ENCODE results near the gene HSD11B2. TPM values are rescaled to one million over a fixed set of nuclear protein-coding genes. Genes with fewer than 3 reads are reported as not detected.

Gene HSD11B2
- total and polyA plus RNA-seq, 10 of the 15 experiments (the other 5 are each of a cell fraction or from before 2014, with no cell fraction given), result 0.09 to 0.34 (median 0.21) TPM; not detected in 2

DNA sequence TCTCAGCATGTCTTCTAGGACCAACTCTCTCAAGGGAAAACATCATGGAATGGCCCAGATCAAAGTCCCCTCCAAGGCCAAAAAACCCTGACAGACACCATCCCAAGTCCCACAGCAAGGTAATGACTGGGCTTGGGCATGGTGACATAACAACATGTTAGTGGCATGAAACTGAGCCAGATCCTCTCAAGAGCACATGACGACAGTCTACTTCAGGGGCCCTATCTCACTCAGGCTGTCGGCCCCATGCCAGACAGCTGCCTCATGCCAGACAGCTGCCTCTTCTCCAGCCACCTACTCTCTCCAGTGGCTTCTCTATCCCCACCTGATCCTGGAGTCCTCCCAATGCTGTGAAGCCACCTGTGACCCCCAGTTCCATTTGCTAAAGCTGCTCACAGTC is 18.4 kb downstream of the HSD11B2 start (continued):
- no peak for TF ChIP-seq MEF2A (IDR thresholded peaks at IDR 0.05; ENCODE audit: insufficient read depth, low read depth, low read length)

DNA sequence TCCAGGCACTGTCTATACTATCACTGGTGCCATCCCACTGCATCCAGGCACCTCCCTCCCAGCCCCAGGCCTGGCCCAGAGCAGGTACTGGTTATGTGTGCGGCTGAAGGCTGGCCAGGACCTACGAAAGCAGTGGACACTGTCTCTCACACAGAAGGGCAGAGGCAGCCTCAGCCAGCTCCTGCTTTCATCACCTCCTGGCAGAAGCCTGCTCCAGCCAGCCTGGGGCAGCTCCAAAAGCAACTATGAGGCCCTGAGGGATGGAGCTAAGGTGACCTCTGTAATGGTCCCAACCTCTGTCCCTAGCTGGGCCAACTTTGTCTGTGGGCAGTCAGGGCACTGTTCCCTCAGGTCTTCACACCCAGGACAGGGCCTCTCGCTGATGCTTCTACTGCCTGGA is 18.8 kb downstream of the HSD11B2 start:
- no TSS peak for BruUV-seq (replicated peaks)
- in situ Hi-C loops (cut with MboI), result no loop called here
- peaks cover 10 to 16% of the 10 kb centered on the region in 2 experiments; a peak in 3 of 4 replicates for H3K36me3 ChIP-seq (ENCODE audit: control insufficient read depth in 2 of 2, insufficient read depth in 2 of 2, low read length in 1 of 2)
- no peaks in the 10 kb centered on the region for H4K20me1 ChIP-seq (ENCODE audit: control insufficient read depth, insufficient read depth)
- no peak overlapping the region for H2AFZ ChIP-seq (ENCODE audit: control insufficient read depth, low read depth, low read length)
- no peak overlapping the region for H3K4me2 ChIP-seq (ENCODE audit: control insufficient read depth, insufficient read depth)
- H3K9ac ChIP-seq (ENCODE audit: control insufficient read depth, insufficient read depth, low read length), result no peak overlapping the region
- FAIRE-seq, result no peak
- H3K9me3 ChIP-seq (replicated peaks; ENCODE audit: control insufficient read depth, insufficient read depth, low read length), result no peaks in the 10 kb centered on the region
- no peak overlapping the region for H3K27ac ChIP-seq (ENCODE audit: control insufficient read depth, insufficient read depth)
- ChIA-PET POLR2A (no interaction called here), CTCF (interaction anchor here (0.6 to 1.6 kb wide), 2 partner anchors 22 to 118 kb away, joined by 4 to 7 read pairs; no protein-coding TSS in a partner anchor), SMC1A (ENCODE audit: uncharacterized antibody, unreplicated experiment) (interaction anchor here (1.1 to 1.6 kb wide), 2 partner anchors 21 to 189 kb away, joined by 4 read pairs; no protein-coding TSS in a partner anchor), RAD21 (ENCODE audit: unreplicated experiment) (no interaction called here)
- no peak overlapping the region for H3K4me3 ChIP-seq
- H3K4me1 ChIP-seq (ENCODE audit: control insufficient read depth, insufficient read depth, low read length), result no peaks in the 10 kb centered on the region
- TF ChIP-seq, protein P1, sequence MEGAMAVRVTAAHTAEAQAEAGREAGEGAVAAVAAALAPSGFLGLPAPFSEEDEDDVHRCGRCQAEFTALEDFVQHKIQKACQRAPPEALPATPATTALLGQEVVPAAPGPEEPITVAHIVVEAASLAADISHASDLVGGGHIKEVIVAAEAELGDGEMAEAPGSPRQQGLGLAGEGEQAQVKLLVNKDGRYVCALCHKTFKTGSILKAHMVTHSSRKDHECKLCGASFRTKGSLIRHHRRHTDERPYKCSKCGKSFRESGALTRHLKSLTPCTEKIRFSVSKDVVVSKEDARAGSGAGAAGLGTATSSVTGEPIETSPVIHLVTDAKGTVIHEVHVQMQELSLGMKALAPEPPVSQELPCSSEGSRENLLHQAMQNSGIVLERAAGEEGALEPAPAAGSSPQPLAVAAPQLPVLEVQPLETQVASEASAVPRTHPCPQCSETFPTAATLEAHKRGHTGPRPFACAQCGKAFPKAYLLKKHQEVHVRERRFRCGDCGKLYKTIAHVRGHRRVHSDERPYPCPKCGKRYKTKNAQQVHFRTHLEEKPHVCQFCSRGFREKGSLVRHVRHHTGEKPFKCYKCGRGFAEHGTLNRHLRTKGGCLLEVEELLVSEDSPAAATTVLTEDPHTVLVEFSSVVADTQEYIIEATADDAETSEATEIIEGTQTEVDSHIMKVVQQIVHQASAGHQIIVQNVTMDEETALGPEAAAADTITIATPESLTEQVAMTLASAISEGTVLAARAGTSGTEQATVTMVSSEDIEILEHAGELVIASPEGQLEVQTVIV (IDR thresholded peaks at IDR 0.05; ENCODE audit: borderline replicate concordance, partially characterized antibody), result no peak
- TF ChIP-seq POLR2A (IDR thresholded peaks at IDR 0.05; ENCODE audit: low read depth, low read length), result 0 out of 2 replicates have a peak, but pooled peaks have one; percentile 26
- no peak for TF ChIP-seq TAF1 (IDR thresholded peaks at IDR 0.05; ENCODE audit: borderline replicate concordance, low read depth, low read length)
- 93% methylated on average over 3 of the region's 3 CpGs for WGBS (ENCODE audit: insufficient coverage, insufficient replicate concordance, low lambda C conversion rate, missing lambda C conversion rate)
- no peak for ATAC-seq
- no peaks in the 10 kb centered on the region for H3K27me3 ChIP-seq (replicated peaks in 1 of 2; ENCODE audit: control insufficient read depth in 2 of 2, insufficient read depth in 2 of 2, low read length in 1 of 2)
- DNase-seq (ENCODE audit: low read depth, low spot score), result no peak
- no peaks in the 10 kb centered on the region for H3K79me2 ChIP-seq (ENCODE audit: control insufficient read depth, insufficient read depth, low read length)
- intact Hi-C loops (cut with micrococcal nuclease; ENCODE audit: unreplicated experiment), result no loop called here
